HG02943 (cell line): ENCODE data around the gene DNAJC17.

Experiments used
- ATAC-seq: cut with Tn5 transposase; IDR thresholded peaks from one replicate; pipeline ENCODE4 v1.9.1; 2021; ENCODE audit warnings: mild to moderate bottlenecking, low read depth, moderate library complexity; ENCODE audit not compliant: unreplicated experiment

Gene DNAJC17

DNA sequence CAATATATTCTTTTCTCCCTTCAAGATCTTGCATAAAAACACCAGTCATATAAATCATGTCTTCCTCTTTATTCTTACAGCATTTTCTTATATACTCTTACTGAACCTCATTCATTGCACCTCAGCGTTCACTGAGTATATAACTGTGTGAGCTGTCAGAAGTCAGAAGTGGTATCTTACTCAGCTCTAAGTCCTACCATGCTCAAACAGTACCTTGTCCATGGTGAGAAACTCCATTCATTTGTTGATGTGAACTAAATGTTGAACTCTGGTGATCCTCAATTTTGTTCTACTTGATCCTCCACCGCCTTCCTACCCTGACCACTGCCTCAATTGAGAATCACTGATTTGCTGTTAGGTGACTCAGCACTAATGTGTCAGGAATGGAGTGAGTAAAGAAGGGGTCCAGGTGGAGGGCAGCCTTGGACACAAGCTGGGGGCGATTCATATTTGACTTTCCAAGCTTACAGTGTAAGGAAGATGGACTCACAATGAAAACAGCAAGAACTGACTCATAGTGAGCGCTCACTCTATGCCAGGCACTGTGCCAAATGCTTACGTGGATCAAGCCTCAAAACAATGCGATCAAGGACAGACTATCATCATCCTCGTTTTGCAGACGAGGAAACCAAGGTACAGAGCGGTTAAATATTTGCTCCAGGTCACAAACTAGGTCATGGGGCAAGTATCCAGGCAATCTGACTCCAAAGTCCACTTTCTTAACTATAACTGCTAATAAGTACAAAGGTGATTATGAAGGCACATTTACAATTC, 13.9 kb downstream of the DNAJC17 start:
- no peak for ATAC-seq

DNA sequence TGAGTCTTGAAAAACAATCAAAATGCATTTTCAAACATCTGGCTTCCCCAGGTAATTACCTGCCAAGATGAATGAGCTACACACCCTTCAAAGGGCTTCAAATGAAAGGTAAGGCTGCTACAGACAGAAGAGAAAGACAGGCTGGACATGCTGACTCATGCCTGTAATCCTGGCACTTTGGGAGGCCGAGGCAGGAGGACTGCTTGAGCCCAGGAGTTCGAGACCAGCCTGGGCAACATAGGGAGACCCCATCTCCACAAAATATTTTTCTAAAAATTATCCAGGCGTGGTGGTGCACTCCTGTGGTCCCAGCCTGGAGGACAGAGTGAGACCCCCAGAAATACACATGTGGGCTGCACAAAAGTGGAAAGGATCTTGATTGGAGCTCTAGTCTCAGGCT, 14.9 kb downstream of the DNAJC17 start:
- no peak for ATAC-seq

DNA sequence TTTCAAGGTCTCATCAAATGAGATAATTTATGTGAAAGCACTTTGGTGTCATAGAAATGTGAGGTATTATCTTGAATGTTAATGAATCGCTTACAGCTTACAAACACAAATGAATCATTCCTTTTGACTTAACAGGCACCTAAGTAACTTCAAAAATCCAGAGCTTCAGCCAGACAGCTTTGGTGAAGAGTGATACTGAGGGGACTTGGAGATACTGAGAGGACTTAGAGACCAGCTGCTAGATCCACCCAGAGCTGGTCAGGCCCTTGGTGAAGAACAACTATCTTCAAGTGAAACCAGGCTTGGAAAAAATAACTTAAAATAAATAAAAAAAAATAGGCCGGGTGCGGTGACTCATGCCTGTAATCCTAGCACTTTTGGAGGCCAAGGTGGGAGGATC, 16.6 kb downstream of the DNAJC17 start:
- no peak for ATAC-seq

DNA sequence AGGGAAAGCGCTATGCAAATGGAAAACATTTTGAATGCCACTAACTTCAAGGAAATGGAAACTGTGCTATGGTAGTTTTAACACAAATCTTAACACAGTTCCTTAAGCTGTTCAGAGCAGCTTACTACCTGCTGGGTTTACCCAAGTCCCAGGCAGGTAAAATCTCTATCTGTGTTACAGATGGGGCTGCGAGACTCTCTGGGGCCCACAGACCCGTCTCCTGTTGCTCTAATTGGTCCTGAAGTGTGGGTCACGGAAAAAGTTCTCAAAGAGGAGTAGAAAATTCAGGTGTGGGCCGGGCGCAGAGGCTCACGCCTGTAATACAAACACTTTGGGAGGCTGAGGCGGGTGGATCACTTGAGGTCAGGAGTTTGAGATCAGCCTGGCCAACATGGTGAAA, 17.3 kb downstream of the DNAJC17 start:
- ATAC-seq, result no peak

DNA sequence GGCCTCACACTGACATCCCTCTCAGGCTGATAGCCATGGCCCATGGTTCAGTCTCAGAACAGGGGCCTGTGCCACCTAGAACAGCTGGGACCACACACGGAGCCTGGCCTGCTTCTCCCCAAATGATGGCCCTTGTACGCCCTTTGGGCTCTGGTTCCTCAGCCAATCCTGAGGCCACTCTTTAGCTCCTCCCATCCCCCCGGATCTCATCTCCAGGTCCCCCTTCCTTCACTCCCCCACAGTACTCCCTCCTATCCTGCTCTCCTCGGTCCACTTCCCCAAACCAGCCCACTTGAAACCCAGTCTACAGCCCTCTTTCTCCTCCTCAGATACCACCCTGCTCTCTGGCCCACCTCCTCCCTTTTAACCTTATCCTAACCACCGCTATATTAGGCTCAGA, 18.2 kb downstream of the DNAJC17 start:
- no peak for ATAC-seq

DNA sequence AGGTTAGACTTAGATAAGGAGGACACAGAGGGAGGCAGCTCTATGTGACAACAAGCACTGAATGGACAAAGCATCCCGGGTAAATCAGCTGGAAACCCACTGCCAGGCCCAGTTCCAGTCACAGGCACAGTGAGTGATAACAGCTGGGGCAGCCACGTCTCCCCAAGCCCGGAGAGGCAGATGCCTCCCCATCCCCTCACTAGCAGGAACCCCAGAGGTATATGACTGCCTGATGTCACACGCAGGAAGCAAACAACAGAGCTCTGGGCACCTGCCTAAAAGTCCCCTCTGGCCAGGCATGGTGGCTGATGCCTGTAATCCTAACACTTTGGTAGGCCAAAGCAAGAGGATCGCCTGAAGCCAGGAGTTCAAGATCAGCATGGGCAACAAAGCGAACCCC, 19.3 kb downstream of the DNAJC17 start:
- ATAC-seq, result no peak

DNA sequence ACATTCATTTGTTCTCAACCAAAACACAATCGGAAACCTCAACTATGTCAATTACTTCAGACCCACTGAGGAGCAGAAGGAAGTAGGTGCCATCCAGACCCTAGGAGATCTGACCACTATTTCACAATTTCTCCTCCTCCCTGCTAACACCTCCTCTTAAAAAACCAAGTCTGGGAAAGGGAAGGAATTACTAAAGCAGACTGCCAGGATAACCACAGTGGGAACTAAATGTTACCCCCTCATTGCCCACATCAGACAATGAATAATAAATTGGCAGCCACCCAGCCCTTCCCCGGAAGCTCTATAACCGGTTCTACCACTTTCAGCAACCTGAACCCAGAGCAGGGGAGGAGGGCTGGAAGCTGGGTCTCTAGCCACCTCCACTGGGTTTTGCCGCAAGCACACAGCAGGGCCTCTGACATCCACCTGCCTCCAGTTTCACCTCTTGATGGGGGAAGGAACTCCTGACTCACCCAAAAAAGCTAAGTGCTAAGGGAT, 19.9 kb downstream of the DNAJC17 start:
- no peak for ATAC-seq

DNA sequence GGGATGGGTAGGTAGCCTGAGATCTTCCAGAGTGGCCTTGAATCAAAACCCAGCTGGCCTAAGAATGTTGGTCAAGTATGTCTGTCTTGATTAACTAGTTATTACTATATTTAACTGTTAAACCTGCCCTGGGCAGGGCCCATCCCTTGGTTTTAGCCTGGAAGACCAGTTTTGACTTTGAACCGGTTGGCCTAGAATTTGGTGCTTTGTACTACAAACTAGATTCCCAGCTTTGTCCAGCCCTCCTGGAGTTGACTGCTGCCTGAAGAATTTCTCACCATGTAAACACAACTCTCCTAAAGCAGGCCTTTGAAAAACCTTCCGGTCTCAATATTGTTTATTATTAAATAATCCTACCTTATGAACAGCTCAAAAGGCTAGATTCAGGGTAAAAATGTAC, 21.5 kb downstream of the DNAJC17 start:
- no peak for ATAC-seq

DNA sequence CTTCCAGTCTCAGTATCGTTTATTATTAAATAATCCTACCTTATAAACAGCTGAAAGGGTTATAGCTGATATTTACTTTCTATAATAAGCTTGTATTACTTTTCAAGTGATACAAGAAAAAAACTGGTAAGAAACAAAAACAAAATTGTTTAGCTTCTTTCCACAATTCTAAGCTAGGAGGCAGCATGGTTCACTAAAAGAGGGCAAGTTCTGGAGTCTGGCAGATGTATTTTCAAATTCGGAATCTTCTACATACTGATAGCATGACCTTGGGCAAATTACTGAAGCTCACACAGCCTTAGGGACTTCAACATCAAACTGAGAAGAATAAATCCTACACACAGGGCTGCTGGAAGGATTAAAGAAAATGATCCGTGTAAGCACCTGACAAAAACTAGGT, 22.1 kb downstream of the DNAJC17 start:
- ATAC-seq, result no peak

DNA sequence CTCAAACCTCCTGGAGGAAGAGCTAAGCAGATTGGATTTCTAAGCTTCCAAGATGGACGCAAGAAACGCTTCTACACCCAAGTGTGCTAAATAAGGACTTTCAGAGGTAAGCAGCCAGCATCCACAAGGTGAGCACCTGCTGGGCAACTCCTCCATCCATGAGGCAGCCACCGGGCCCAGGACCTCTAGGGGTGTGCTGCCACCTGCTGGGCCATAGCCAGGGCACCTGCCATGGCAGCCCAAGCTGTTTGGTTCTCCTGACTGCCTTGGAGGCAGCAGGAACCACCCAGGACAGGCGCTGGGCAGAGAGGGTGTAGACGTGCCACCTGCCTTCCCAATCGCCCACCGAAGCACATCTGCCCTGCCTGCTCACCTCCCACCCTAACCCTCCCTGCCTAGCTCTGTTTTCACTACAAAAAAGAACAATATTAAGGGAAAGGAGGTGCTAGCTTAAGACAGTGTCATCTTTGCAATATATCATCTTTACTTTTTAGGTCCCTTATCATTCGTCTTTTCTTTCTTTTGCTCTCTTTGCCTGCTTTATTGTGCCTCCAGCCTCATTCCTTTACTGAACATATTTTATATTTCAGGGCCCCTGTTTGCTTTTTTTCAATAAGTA, 24.6 kb downstream of the DNAJC17 start:
- no peak for ATAC-seq

DNA sequence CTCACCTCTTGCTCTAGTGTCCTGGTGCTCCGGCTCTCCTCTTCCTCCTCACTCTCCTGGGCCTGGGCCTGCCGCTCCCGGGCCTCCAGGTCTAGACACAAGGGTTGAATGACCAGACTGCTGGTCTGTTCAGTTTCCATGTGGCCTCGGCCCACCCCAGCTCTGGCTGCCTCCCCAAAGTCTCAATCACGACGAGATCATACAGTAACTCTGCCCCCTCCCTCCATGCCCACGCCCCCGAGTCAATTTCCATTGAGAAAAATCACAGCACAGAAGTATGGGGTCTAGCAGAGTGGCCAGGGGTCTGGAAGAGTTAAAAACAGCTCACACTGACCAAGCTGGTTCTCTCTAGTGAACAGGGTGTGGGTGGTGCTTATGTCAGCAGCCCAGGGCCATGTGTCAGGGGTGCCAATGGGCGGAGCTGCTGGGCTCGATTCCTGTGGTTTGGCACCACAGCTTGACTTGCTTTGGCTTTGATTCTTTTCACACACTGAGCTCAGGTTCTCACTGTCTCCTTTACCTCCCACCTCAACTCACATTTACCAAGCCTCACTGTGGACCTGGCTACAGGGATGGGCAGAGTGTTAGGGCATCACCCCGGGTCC, 30.6 kb downstream of the DNAJC17 start:
- ATAC-seq, result no peak

DNA sequence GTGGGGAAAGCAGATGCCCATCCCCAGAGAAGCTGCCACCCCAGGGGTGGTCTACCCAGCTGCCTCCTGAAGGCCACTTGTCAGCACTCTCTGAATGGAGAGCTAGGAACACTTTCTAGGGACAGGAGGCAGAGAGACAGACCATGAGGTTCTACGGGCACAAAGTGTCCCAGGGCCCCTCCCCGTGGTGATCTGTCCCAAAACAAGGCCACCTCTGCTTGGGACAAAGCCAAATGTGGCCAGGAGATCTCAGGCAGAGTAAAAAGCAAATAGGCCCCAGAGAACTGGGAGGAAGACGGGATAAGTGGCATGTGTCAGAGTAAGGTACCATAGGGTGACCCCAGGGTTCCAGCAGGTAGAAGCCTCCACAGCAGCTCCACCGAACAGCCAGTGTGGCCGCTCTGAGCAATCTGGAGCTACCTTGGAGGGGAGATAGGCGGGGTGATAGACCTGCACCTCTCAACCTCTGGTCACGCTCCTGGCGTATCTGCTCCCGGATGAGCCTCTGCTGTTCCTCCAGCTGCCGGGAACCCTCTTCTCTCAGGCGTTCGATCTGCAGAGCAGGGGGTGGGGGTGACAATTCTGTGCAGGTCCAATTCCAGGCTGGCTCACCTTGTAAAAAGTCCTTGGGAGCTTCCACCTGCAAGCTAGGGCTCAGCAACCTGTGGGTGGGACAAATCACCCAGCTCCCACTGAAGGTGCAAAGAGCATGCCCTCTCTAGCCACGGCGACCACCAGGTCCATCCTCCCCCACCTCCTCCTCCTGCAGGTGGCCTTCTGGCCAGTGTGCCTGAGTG, 31.3 kb downstream of the DNAJC17 start:
- no peak for ATAC-seq

DNA sequence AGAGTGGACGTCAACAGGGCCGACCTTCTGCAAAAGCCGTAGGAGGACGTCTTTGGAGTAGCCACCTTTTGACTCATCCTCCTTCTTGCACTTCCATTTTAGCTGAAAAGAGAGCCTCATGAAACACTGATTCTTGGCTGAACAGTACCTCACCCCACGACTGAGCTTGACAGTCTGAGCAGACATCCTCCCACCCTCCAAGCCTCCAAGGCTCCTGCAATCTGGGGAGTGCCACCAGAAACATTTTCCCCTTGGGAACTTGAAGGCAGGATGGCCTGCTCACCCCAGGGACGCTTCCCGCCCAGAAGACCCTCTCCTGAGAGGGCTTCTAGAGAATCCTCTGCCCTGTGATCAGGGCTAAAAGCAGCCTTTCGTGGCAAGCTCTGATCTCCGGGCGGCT, 32.3 kb downstream of the DNAJC17 start:
- ATAC-seq, result no peak

DNA sequence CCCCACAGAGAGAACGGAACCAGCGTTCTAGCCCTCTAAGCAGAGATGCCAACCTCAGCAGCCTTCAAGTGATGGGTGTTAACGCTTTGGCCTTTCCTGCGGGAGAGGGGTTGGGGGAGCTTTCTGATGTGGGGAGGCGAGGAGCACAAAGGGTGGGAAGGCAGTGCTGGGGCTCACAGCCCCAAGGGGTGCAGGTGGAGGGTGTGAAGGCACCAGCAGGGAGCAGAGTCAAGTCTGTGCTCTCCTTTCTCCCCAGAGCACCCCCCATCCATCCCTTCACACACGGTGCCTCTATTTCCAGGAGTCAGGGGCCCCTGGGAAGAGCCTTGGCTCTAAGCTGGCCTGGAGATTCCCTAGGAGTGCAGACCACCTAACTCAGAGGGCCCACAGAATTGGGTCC, 33.4 kb downstream of the DNAJC17 start:
- ATAC-seq, result no peak

DNA sequence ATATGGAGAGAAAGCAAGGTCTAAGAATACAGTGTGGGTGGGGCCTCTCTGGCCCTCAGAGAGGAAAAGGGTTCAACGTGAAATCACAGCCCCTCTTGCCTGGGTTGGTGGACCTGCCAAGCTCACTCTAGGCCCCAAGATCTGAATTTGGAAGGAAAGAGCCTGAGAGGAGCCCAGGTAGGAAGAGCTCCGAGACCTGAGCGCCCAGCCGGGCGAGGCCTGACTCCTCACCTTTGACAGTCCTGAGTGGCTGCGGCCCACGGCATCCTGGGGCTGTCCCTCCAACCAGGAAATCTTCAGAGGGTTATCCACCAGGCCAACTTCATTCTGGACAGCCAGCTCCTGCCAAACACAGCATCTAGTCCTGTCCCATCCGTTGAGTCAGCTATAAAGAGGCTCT, 33.8 kb downstream of the DNAJC17 start:
- no peak for ATAC-seq

DNA sequence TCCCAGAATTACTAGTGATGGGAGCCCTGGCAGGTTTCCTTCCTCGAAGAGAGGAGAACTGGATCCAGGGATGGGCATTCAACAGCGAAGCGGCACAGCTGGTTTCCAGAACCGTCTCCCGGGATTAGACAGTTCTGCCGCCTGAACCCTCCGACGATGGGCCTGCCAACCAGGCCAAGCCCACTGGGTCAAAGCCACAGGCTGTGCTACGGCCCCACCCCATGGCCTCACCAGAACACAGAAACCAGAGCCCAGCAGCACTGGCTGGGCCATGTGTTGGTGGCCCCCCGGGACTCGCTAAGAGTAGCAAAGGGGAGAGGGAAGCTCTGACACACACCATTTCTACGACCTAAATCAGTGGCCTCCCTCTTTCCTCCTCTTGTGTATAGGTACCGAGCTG, 35.3 kb downstream of the DNAJC17 start:
- no peak for ATAC-seq

DNA sequence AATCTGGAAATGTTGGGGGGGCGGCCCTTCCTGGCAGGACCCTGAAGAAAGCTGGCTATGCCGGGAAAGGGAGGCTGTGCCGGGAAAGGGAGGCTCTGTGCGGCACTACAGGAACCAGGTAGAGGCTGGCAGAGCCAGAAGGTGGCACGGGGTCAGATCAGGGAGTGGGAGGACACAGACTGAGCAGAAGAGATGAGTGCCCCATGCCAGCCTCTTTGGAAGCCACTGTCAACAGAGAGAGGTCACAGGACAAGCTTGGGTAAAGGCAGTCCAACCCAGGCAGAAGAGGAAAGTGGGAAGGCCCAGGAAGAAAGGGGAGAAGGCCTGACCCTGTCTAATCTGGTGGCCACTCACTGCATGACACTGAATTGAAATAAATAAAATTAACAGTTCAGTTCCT, 36.0 kb downstream of the DNAJC17 start:
- no peak for ATAC-seq

DNA sequence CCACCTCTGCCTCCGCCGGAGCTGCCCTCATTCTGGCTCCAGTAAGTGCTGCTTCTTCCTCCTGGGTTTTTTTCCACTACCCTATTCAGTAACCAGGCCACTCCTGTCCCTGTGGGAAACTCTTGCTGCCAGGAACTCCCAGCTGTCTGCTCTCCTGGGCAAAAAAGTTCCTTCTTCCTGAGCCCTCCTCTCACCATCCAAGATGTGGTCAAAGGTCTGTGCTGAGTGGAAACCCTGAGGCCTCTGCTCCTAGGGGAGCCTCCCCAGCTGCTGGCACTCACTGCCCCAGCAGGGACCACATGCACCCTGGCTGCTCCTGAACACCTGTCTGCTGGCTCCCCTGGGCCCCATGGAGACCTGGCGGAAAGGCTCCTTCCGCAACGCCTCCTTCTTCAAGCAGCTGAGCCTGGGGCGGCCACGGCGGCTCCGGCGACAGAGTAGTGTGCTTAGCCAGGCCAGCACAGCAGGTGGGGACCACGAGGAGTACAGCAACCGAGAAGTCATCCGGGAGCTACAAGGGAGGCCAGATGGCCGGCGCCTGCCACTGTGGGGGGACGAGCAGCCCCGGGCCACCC, 37.0 kb downstream of the DNAJC17 start:
- ATAC-seq, result no peak

DNA sequence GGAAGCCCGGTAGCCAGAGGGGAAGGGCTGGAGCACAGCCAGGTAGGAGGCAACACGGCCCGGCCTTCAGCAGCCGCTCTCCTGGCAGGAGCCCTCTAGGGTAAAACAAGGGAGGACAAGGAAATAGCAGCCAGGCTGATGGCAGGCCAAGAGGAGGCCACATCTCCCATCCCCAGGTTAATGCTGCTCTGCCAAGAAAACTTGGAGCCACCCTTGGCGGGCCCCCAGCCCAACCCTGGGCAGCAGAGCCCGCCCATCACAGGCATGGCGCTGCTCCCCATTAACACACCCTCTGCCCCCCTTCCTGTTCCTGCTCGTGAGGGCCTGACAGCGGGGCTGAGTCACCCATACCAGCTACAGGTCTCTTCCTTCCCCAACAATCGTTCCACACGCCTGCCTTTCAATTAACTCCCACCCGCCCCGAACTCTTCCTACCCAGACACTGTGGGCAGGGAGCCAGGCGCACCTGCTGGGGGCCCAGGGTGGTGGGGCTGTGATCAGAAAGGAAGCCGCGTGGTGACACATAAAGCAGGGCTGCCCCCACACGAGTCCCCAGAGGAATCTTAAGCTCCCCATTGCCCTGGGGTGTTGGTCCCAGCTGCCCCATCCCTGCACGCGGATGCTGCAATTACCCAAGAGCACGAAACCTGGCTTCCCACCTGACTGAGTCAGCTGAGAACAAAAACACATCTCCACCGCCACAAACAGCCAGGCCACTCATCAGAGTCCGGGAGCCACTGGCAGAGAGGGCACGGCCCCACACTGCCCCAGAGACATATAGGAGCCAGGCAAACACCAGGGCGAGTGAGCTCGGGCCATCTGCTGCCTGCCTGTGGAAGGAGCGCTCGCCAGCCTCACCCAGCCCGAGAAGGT, 37.8 kb downstream of the DNAJC17 start, which contains the start of gene C15orf62:
C15orf62 (plus strand) TSS at position 707 of the 873 bp plus-strand sequence. CDS start 516 bp downstream, outside the sequence.
- ATAC-seq, result no peak
